IMR-90 (cell line): ENCODE measurements around the gene MCUB.

ENCODE experiments used
- BHLHE40 ChIP-seq: fragments of 150-350 bp; IDR thresholded peaks from 2 replicates; pipeline ENCODE4 v1.6.1; 2016; ENCODE audit warnings: mild to moderate bottlenecking, low read depth, low read length
- CHD1 ChIP-seq: IDR thresholded peaks from 2 replicates; pipeline ENCODE4 v1.6.1; 2012; ENCODE audit warnings: low read depth, low read length, improper control_type of control experiment
- MAFK ChIP-seq: IDR thresholded peaks from 2 replicates; pipeline ENCODE4 v1.6.1; 2012; ENCODE audit warnings: low read depth, low read length, improper control_type of control experiment
- MXI1 ChIP-seq: IDR thresholded peaks from 2 replicates; pipeline ENCODE4 v1.6.1; 2012; ENCODE audit warnings: low read depth, mild to moderate bottlenecking, low read length, moderate library complexity, borderline replicate concordance
- NFE2L2 ChIP-seq: fragments of 150-350 bp; IDR thresholded peaks from 2 replicates; pipeline ENCODE4 v1.6.1; 2016; ENCODE audit warnings: low read depth, mild to moderate bottlenecking, low read length
- POLR2A ChIP-seq: IDR thresholded peaks from 2 replicates; pipeline ENCODE4 v1.6.1; 2012; ENCODE audit warnings: mild to moderate bottlenecking, low read depth, low read length
- RAD21 ChIP-seq: IDR thresholded peaks from 2 replicates; pipeline ENCODE4 v1.6.1; 2012; ENCODE audit warnings: low read length, improper control_type of control experiment
- RFX5 ChIP-seq: IDR thresholded peaks from 2 replicates; pipeline ENCODE4 v1.8.0; 2012; ENCODE audit warnings: low read depth, mild to moderate bottlenecking, low read length, moderate library complexity
- TF ChIP-seq, protein P1 (sequence below): conservative IDR thresholded peaks from 2 replicates; pipeline ENCODE4 v1.5.1; 2012; ENCODE audit warnings: mild to moderate bottlenecking, low read depth, low read length, improper control_type of control experiment
- TF ChIP-seq, protein P2 (sequence below): fragments of 150-350 bp; IDR thresholded peaks from 2 replicates; pipeline ENCODE4 v1.6.1; 2017; ENCODE audit warnings: mild to moderate bottlenecking, antibody characterized with exemption, low read length, low read depth

DNA sequence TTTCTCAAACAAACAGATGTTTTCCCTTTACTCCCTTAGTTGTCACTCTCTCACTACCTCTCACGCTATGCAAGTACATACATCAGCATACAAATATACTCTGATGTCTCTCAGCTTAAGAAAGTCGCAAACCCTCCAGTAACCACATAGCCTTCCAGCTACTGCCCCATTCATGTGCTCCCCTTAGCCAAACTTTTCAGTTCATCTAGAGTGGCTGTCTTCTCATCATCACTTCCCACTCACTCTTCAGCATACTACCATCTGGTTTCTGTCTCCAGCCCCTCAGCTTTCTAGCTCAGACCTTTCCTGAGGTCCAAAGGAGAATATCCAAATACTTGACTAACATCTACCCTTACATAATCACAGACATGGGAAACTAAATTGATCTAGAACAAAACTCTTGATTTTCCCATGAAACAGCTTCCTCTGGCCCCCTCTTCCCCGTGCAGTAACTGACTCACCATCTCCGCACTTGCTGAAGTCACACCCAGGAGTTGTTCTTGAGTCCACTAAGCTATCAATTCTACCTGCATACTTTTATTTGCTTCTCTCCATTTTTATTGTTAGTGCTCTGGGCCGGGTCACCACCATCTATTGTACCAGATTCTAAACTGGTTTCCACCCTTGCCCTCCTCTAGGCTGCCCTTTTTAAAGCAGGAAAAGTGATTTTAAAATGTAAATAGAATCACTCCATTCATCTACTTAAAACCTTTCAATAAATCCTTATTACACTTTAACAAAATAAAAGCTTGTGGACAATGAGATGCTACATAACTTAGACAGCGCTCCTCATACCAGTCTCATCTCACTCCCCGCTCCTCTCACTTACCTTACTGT lies 86.0 kb downstream of the MCUB start:
- TF ChIP-seq POLR2A (no peak), RAD21 (no peak), NFE2L2 (no peak), CHD1 (no peak), MAFK (no peak), BHLHE40 (no peak), MXI1 (no peak), RFX5 (no peak)
- TF ChIP-seq, protein P1, sequence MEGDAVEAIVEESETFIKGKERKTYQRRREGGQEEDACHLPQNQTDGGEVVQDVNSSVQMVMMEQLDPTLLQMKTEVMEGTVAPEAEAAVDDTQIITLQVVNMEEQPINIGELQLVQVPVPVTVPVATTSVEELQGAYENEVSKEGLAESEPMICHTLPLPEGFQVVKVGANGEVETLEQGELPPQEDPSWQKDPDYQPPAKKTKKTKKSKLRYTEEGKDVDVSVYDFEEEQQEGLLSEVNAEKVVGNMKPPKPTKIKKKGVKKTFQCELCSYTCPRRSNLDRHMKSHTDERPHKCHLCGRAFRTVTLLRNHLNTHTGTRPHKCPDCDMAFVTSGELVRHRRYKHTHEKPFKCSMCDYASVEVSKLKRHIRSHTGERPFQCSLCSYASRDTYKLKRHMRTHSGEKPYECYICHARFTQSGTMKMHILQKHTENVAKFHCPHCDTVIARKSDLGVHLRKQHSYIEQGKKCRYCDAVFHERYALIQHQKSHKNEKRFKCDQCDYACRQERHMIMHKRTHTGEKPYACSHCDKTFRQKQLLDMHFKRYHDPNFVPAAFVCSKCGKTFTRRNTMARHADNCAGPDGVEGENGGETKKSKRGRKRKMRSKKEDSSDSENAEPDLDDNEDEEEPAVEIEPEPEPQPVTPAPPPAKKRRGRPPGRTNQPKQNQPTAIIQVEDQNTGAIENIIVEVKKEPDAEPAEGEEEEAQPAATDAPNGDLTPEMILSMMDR: no peak
- TF ChIP-seq, protein P2, sequence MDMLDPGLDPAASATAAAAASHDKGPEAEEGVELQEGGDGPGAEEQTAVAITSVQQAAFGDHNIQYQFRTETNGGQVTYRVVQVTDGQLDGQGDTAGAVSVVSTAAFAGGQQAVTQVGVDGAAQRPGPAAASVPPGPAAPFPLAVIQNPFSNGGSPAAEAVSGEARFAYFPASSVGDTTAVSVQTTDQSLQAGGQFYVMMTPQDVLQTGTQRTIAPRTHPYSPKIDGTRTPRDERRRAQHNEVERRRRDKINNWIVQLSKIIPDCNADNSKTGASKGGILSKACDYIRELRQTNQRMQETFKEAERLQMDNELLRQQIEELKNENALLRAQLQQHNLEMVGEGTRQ: no peak
